Gastrocnemius medialis (tissue), 4 donors: Measurements from ENCODE around the gene LMX1A. TPM values are rescaled to one million over a fixed set of nuclear protein-coding genes. Genes with fewer than 3 reads are reported as not detected.
A peak's percentile ranks its signal among the peaks of the same experiment; 100 is the strongest.

Source experiments
- ATAC-seq, 2 donors: fragments of 150-250 bp; one replicate each; pipeline ENCODE4 v1.9.1; 2016
- DNase-seq, 2 donors: peaks; one replicate each; pipeline ENCODE4 v3.0.0-alpha.2; 2019
- H3K27ac ChIP-seq, 4 donors: fragments of 200-600 bp; sonication (generic); 1 replicate in 1 of 4; 2 replicates in 3 of 4; pipeline ENCODE4 v1.5.1; 2016 to 2018; ENCODE audit warnings: mild to moderate bottlenecking in 2 of 4, moderate library complexity in 1 of 4
- H3K27me3 ChIP-seq, 3 donors: fragments of 200-600 bp; sonication (generic) in 2 of 3; 1 replicate in 1 of 3; 2 replicates in 2 of 3; pipeline versions ENCODE4 v1.5.1 to v1.6.0; 2016 to 2019; ENCODE audit warnings: mild to moderate bottlenecking in 1 of 3, moderate library complexity in 1 of 3
- H3K36me3 ChIP-seq, 2 donors: fragments of 200-600 bp; sonication (generic) in 1 of 2; one replicate each; pipeline ENCODE4 v1.5.1; 2017 to 2018
- H3K4me1 ChIP-seq, 2 donors: fragments of 200-600 bp; sonication (generic) in 1 of 2; one replicate each; pipeline ENCODE4 v1.5.1; 2016 to 2017; ENCODE audit warnings: mild to moderate bottlenecking in 2 of 2
- H3K4me3 ChIP-seq, 4 donors: fragments of 200-600 bp; sonication (generic) in 3 of 4; 1 replicate in 1 of 4; 2 replicates in 3 of 4; pipeline ENCODE4 v1.5.1; 2016 to 2019; ENCODE audit warnings: mild to moderate bottlenecking in 2 of 4
- H3K9me3 ChIP-seq, 3 donors: fragments of 200-600 bp; sonication (generic) in 2 of 3; 1 replicate in 1 of 3; 2 replicates in 2 of 3; pipeline ENCODE4 v1.5.1; 2016 to 2019
- POLR2A ChIP-seq, 2 donors: fragments of 450-650 bp; IDR thresholded peaks; one replicate each; pipeline ENCODE4 v1.6.1; 2017; ENCODE audit warnings: antibody characterized with exemption in 2 of 2, mild to moderate bottlenecking in 2 of 2, moderate library complexity in 2 of 2
- in situ Hi-C, 4 donors: fragments of 200-750 bp; cut with MboI; loops; one replicate each; pipeline versions ENCODE4 v1.15.0 to v1.8.0; 2017; ENCODE audit warnings: low sequenced_read_pairs in 4 of 4
- intact Hi-C: fragments of 100-400 bp; cut with DNase I; formaldehyde crosslinking; loops from one replicate; pipeline ENCODE4 v1.15.1; 2023; ENCODE audit warnings: low total_unique reads
- total RNA-seq, 4 donors: library from RNA; depleted of rRNA; stranded (reverse); fragments of >200 nt; gene quantifications; one replicate each; pipeline versions ENCODE4 v1.1.0 to v1.2.3, GENCODE V29; 2016
- TF ChIP-seq, protein P1 (sequence below), 5 experiments: fragments of 450-650 bp in 3 of 5; fragments of 200-600 bp in 2 of 5; sonication (generic) in 2 of 5; IDR thresholded peaks in 4 of 5; conservative IDR thresholded peaks in 1 of 5; 1 replicate in 4 of 5; 2 replicates in 1 of 5; pipeline ENCODE4 v1.5.1; 2016 to 2019; ENCODE audit warnings: antibody characterized with exemption in 5 of 5, mild to moderate bottlenecking in 3 of 5, moderate library complexity in 3 of 5

LMX1A gene
- total RNA-seq, 4 donors from 2014 or later = 0.20 TPM; not detected in 3

DNA sequence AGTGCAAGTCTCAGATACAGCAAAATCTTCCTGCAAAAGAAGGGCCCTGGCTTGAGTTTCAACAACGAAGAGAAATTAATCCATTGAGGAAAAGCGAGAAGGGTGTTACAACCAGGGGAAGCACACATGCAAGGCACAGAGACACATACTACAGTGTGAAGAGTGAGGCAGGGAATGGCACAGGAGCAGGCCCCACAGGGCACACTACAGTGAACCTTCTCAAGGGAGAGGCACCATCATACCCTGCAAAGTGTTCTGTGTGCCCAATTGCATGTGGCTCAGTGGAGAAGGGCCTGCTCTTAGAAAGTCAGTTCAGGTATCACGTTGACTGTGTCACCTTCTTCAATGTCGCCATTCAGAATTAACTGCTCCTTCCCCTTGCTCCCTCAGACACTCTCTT lies 60.3 kb downstream of the LMX1A start:
- in situ Hi-C loops = no loop called here
- intact Hi-C loops = loop anchor here (10.0 kb wide), 1 partner anchor 151 kb away; no protein-coding TSS in a partner anchor
- no peak for TF ChIP-seq POLR2A (IDR thresholded peaks at IDR 0.05)
- TF ChIP-seq, protein P1, sequence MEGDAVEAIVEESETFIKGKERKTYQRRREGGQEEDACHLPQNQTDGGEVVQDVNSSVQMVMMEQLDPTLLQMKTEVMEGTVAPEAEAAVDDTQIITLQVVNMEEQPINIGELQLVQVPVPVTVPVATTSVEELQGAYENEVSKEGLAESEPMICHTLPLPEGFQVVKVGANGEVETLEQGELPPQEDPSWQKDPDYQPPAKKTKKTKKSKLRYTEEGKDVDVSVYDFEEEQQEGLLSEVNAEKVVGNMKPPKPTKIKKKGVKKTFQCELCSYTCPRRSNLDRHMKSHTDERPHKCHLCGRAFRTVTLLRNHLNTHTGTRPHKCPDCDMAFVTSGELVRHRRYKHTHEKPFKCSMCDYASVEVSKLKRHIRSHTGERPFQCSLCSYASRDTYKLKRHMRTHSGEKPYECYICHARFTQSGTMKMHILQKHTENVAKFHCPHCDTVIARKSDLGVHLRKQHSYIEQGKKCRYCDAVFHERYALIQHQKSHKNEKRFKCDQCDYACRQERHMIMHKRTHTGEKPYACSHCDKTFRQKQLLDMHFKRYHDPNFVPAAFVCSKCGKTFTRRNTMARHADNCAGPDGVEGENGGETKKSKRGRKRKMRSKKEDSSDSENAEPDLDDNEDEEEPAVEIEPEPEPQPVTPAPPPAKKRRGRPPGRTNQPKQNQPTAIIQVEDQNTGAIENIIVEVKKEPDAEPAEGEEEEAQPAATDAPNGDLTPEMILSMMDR (IDR thresholded peaks at IDR 0.05 in 4 of 5, conservative IDR thresholded peaks at IDR 0.05 in 1 of 5) = no peak

GRCh38 chr1:165290148-165290547 lies 66.4 kb downstream of the LMX1A start:
- no peak overlapping the region for H3K4me3 ChIP-seq
- in situ Hi-C loops = no loop called here
- TF ChIP-seq, protein P1 (IDR thresholded peaks at IDR 0.05 in 4 of 5, conservative IDR thresholded peaks at IDR 0.05 in 1 of 5) = no peak
- TF ChIP-seq POLR2A (IDR thresholded peaks at IDR 0.05) = no peak
- ATAC-seq = peak in 1 of 2 donors; percentile 55
- no peak for DNase-seq
- peaks cover 0 to 13% (median 0%) of the 10 kb centered on the region in 3 donors for H3K27me3 ChIP-seq
- no peaks in the 10 kb centered on the region for H3K9me3 ChIP-seq
- no peaks in the 10 kb centered on the region for H3K36me3 ChIP-seq
- no peaks in the 10 kb centered on the region for H3K4me1 ChIP-seq
- H3K27ac ChIP-seq = no peak overlapping the region
- intact Hi-C loops = loop anchor here (10.0 kb wide), 1 partner anchor 145 kb away; no protein-coding TSS in a partner anchor

More for the DNA sequence above, 60.3 kb downstream of the LMX1A start:
- H3K4me3 ChIP-seq = no peak overlapping the region
- H3K4me1 ChIP-seq = no peaks in the 10 kb centered on the region
- H3K27me3 ChIP-seq = no peaks in the 10 kb centered on the region
- no peak overlapping the region for H3K27ac ChIP-seq
- ATAC-seq (no peak), DNase-seq (no peak)
- no peaks in the 10 kb centered on the region for H3K9me3 ChIP-seq
- no peaks in the 10 kb centered on the region for H3K36me3 ChIP-seq

DNA sequence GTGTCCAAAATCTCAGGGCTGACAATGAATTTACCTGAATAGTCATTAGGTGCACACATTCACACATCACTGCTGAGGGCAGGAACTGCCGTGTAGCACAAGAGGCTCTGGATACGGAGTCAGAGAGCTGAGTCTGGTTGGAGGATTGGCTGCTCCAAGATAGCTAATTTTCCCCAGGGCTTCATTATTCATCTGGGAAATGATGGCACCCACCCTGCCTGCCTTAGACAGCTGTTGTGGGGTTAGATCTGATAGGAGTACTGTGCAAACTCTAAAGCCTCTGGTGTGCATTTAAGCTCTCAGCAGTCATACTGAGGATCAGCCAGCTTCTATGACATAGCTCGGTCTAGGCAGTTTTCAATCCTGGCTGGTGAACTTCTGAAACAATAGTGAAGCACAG lies 67.0 kb downstream of the LMX1A start:
- Histone ChIP-seq H3K36me3 (no peaks in the 10 kb centered on the region), H3K9me3 (no peaks in the 10 kb centered on the region), H3K4me3 (no peak overlapping the region), H3K27ac (no peak overlapping the region), H3K4me1 (no peaks in the 10 kb centered on the region), H3K27me3 (peaks cover 0 to 17% (median 0%) of the 10 kb centered on the region in 3 donors)
- TF ChIP-seq POLR2A (IDR thresholded peaks at IDR 0.05) = no peak
- TF ChIP-seq, protein P1 (IDR thresholded peaks at IDR 0.05 in 4 of 5, conservative IDR thresholded peaks at IDR 0.05 in 1 of 5) = no peak
- ATAC-seq = no peak
- intact Hi-C loops = no loop called here
- DNase-seq = no peak
- in situ Hi-C loops = no loop called here

DNA sequence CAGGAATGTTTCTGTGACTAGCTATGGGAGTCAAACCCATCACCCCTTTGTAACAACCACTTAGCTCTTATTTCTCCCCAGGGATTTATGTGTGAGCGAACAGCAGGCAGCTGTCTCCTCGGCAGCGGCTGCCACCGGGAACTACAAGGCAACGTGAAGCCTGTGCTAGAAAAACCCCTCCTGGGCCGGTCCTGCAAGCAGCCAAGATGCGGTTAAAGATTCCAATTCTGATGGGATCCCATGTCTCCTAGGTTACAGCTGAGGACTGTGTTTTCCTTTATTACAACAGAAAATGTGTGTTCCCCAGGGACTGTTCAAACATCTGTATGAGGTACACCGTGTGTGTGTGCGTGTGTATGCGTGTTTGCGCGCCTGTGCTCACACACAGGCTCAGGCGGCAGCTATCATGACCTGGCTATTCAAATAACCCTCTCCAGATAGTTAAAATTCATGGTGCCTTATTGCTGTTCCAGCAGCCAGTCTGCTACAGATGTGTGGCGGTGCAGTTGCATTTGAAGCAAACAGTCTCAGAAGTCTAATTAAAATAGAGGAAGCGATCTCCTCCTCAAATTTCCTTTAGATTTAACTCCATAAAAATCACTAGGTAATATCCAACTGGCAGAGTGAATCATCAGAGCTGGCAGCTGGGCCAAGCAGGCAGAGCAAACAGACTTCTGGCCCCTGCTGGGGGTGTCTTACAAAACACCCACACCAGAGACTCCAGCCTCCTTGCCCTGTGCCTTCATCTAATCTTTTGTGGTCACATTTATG lies 68.0 kb downstream of the LMX1A start:
- Histone ChIP-seq H3K9me3 (no peaks in the 10 kb centered on the region), H3K4me1 (no peaks in the 10 kb centered on the region), H3K36me3 (no peaks in the 10 kb centered on the region), H3K4me3 (no peak overlapping the region), H3K27ac (no peak overlapping the region), H3K27me3 (peaks cover 0 to 21% (median 2%) of the 10 kb centered on the region in 3 donors)
- DNase-seq (no peak), ATAC-seq (peak in 1 of 2 donors; percentile 23)
- in situ Hi-C loops (no loop called here), intact Hi-C loops (no loop called here)
- TF ChIP-seq, protein P1 (IDR thresholded peaks at IDR 0.05 in 4 of 5, conservative IDR thresholded peaks at IDR 0.05 in 1 of 5) = no peak
- no peak for TF ChIP-seq POLR2A (IDR thresholded peaks at IDR 0.05)
